GM21381 (cell line): ENCODE data around the gene COL15A1.
"Not testable (repeated sequence)": the region's sequence is repeated elsewhere in the genome, so short reads cannot be mapped to it uniquely, and the experiment has no call there.

ENCODE experiments used
- ATAC-seq: cut with Tn5 transposase; IDR thresholded peaks from one replicate; pipeline ENCODE4 v1.9.1; 2021; ENCODE audit warnings: mild to moderate bottlenecking, moderate library complexity; ENCODE audit not compliant: unreplicated experiment

Gene COL15A1

GRCh38 chr9:99010393-99010792 lies 66.7 kb downstream of the COL15A1 start:
- not testable (repeated sequence) for ATAC-seq

- ATAC-seq: no peak
Observed at GRCh38 chr9:99011161-99011709, 67.5 kb downstream of the COL15A1 start.

DNA sequence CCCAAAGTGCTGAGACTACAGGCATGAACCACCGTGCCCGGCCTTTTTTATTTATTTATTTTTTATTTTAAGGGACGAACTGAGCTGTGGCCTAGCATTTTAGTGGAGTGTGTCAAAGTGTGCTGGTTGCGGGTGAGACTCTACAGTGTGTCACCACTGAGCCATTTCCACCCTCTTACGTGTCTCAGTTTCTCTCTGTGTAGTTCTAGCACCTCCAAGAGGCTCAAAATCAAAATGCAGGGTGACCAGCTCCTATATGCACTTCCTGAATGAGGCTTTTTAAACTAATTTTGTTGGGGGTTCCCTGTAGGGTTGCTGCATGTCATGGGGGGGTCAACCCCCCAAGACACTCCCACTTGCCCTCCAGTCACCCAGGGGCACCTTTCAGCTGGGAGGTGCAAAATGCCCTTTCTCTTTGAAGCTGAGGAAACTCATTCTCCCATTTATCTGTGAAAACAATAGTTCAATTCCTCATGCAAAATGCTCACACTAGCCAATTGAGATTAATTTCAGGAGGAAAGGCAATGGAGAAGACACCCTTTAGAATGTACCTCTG lies 69.3 kb downstream of the COL15A1 start:
- no peak for ATAC-seq

DNA sequence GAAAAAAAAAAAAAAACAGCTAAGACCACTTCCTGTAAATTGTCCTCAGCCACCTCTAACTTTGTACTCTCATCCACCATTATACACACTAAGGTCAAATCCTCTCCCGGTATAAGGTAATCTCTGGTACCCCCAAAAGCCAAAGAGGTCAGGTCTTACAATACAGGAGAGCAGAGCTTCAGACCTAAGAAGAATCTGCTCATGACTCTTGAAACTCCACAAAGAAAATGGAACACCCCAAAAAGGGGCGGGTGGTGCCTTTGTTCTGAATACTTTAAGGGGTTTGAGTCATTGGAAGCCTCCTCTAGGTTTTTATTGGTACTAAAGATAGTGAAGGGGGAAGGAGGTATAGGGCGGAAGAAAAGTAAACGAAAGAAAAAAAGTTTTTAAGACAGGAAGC lies 69.8 kb downstream of the COL15A1 start:
- ATAC-seq: no peak

- ATAC-seq: no peak
Observed at GRCh38 chr9:99015448-99015847, 71.7 kb downstream of the COL15A1 start.

DNA sequence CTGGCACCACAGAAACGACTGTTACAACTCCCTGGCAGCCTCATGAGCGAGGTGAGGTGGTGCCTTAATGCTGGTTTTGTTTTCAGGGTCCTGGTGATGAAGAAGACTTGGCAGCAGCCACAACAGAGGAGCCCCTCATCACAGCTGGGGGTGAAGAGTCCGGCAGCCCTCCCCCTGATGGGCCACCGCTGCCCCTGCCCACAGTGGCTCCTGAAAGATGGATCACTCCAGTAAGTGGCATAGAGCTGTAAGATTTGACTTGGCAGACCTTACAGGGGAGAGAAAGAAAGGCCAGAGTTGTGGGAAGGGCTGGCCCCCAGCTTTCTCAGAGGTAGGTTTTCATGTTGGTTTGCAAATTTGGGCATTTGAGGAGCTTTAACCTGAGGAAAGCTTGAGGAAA lies 72.2 kb downstream of the COL15A1 start:
- ATAC-seq: no peak

DNA sequence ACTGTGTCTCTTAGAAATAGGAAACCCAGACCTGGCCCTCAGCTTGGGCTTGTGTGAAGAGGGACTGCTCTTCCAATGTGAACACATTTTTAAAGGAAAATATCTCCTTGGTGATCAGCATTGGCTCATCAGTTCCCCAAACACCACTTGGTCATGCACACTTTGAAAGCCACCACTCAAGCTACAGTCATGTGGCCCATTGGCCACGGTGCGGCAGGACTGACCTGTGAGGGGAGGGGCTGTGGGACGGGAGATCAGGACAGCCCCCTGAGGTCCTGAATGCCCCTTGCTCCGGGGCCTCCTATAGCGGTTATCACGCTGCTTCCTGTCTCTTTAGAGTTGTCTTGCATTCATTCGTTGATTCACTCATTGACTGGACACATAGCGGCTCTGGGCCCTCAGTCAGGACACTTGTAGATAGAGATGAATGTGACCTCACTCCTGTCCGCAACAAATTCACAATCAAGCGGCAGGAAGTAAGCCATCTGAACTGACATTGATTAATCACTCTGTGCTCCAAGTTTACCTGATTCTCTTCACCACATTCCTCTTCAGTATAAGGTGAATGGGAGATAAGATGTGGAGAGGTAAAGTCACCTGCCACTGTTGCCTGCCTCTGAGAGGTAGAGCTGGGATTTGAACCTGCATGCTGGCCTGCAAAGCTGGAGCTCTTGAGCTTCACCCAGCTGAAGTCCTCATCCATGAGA lies 73.1 kb downstream of the COL15A1 start:
- ATAC-seq: no peak

GRCh38 chr9:99018653-99019052 lies 74.9 kb downstream of the COL15A1 start:
- no peak for ATAC-seq

- no peak for ATAC-seq
Observed at GRCh38 chr9:99019510-99020331, 76.0 kb downstream of the COL15A1 start.

DNA sequence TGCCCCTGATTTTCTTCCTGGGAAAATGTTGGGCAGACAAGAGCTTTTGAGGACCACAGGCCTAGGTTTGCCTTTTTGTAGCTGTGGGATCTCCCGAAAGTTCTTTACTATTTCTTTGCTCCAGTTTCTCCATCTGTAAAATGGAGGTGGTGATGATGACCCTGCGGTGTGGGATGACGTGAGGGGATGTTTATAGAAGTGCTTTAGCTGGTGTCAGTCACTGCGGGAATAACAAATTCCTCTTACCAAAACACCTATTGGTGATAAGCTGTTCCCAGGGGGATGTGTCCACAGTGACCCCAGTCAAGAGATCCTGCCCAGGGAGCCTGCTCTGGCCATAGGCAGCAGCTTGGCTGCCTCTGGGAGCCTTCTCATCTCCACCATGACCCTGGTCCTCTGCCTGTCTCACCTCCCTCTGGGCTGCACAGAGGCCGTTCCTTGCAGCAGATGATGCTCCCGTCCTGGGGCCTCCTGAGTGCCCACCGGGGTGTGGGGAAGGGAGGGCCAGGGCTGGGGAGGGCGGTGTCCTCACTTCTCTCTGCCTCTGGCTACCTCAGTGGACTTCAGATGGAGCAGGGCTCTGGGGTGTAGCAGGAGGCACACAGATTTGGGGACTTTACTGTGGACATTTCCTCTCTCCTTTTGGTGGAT lies 77.2 kb downstream of the COL15A1 start:
- no peak for ATAC-seq

DNA sequence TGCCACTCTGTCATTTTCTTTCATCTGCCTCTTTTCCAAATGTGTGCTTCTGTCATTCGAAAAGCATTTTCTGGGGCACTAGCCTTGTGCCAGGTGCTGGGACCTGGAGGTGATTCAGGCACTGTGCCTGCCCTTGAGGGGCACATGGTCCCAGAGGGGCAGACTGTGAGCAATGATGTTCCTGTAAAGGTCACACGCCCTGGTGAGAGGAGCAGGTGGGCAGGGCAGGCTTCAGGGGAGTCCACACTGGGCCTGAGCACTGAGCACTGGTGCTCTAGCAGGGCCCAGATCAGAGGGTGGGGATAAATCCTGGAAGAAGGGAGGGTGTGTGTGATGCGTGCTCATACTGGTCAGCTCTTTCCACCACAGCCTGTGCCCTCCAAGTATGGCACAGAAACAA lies 77.8 kb downstream of the COL15A1 start:
- ATAC-seq: no peak

DNA sequence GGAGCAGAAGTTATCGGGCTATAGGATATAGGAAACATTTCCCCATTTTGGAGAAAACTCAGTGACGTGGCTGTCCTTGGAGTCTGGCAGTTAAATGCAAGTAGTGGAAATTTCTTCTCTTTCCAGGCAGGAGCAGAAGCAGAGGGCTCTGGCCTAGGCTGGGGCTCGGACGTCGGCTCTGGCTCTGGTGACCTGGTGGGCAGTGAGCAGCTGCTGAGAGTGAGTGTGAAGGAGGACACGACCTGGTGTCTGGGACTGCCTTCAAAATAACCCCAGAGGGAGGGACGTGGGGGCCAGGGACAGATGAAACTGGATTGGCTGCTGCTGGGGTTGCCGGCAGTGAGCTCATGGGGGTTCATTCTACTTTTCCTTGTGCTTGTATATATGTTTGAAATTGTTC lies 79.5 kb downstream of the COL15A1 start:
- ATAC-seq: no peak

DNA sequence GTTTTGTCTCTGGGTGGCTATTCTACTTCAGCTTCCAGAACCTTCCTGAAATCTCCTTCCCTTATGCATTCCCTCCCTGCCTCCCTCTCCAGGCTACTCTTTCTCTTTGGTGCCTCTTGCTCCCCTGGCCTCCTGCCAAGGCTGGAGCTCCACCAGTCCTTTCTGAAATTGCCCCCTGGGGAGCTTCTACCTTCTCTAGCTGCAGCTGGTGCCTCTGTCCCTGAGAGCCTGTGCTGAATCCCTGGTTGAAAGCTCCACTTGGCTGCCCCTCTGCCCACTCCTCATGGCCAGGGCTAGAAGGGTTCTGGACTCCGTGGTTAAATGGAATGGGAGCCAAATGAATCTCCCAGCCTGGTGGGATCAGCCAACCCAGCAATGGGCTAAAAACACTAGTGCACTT lies 80.1 kb downstream of the COL15A1 start:
- no peak for ATAC-seq

DNA sequence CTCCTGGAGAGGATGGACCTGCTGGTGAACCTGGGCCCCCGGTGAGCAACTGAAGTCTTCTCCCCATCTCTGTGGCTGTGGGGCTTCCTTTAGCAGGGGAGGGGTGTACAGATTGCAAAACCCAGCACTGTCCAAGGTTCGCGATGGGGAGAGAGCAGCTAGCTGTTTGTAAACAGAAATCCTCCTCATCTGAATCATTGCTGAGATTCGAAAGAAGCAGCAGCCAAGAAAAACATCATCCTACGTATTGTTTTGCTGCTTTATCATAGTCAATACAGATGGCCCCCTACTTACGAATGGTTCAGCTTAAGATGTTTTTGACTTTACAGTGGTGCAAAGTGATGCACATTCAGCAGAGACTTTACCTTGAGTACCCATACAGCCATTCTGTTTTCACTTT lies 81.3 kb downstream of the COL15A1 start:
- no peak for ATAC-seq

GRCh38 chr9:99025616-99026270 lies 82.0 kb downstream of the COL15A1 start:
- no peak for ATAC-seq

- no peak for ATAC-seq
Observed at GRCh38 chr9:99026271-99026955, 82.7 kb downstream of the COL15A1 start.

- ATAC-seq: no peak
Observed at GRCh38 chr9:99026956-99027298, 83.2 kb downstream of the COL15A1 start.

GRCh38 chr9:99027443-99027842 lies 83.7 kb downstream of the COL15A1 start:
- no peak for ATAC-seq

- ATAC-seq: no peak
Observed at GRCh38 chr9:99029083-99029645, 85.5 kb downstream of the COL15A1 start.

GRCh38 chr9:99030092-99030511 lies 86.4 kb downstream of the COL15A1 start:
- no peak for ATAC-seq
